A549 (cell line): ENCODE data around the gene AWAT1. TPM values are rescaled to one million over a fixed set of nuclear protein-coding genes. Genes with fewer than 3 reads are reported as not detected.
A peak's percentile ranks its signal among the peaks of the same experiment; 100 is the strongest.
"Not testable (repeated sequence)": the region's sequence is repeated elsewhere in the genome, so short reads cannot be mapped to it uniquely, and the experiment has no call there.

Experiments
- ATAC-seq, 2 experiments: fragments of 200-7000 bp in 1 of 2; fragments of >200 bp in 1 of 2; cut with Nextera tagmentation in 1 of 2; cut with Tn5 transposase in 1 of 2; 3 replicates each; pipeline versions ENCODE4 v1.8.0 to v1.9.1; 2018 to 2020; ENCODE audit warnings: mild to moderate bottlenecking in 1 of 2, moderate library complexity in 1 of 2
- CTCF ChIA-PET: fragments of 300-600 bp; sonication (Branson Sonifier 250); formaldehyde crosslinking; extraction: SDS; loops from one replicate; lab custom pipeline; 2021; ENCODE audit warnings: antibody characterized with exemption, inconsistent platforms; lab: Yijun Ruan, JAX
- POLR2A ChIA-PET: fragments of 350-600 bp; formaldehyde crosslinking; extraction: SDS; loops from one replicate; lab custom pipeline; 2021; ENCODE audit warnings: antibody characterized with exemption, inconsistent platforms; lab: Yijun Ruan, JAX
- DNase-seq, 2 experiments: peaks; one replicate each; pipeline versions ENCODE4 v3.0.0 to v3.0.0-alpha.2; 2011 to 2016; ENCODE audit warnings: low read depth in 1 of 2, low spot score in 1 of 2
- FAIRE-seq: peaks from 2 replicates; lab custom pipeline; 2011; peaks lifted over from hg19 to GRCh38; lab: Jason Lieb, UNC
- H3K27ac ChIP-seq, 2 experiments: fragments of >200 bp; sonication (Bioruptor Twin); formaldehyde crosslinking; 3 replicates each; pipeline ENCODE4 v1.5.1; 2016 to 2017
- H3K4me1 ChIP-seq: fragments of >200 bp; sonication (Bioruptor Twin); formaldehyde crosslinking; 3 replicates; pipeline ENCODE4 v1.6.1; 2016
- H3K4me2 ChIP-seq: fragments of >200 bp; sonication (Bioruptor Twin); formaldehyde crosslinking; 3 replicates; pipeline ENCODE4 v1.6.1; 2016
- H3K4me3 ChIP-seq: fragments of >200 bp; sonication (Bioruptor Twin); formaldehyde crosslinking; 3 replicates; pipeline ENCODE4 v1.5.1; 2016
- H3K9me3 ChIP-seq: fragments of >200 bp; sonication (Bioruptor Twin); formaldehyde crosslinking; 3 replicates; pipeline ENCODE4 v1.6.1; 2016
- CBX8 ChIP-seq: fragments of 200-600 bp; sonication (generic); IDR thresholded peaks from 2 replicates; pipeline ENCODE4 v1.6.1; 2016
- CEBPB ChIP-seq, 2 experiments: fragments of >200 bp in 1 of 2; sonication (Bioruptor Twin) in 1 of 2; formaldehyde crosslinking in 1 of 2; IDR thresholded peaks; 2 replicates each; pipeline ENCODE4 v1.6.1; 2012 to 2016
- EP300 ChIP-seq, 2 experiments: fragments of >200 bp; sonication (Bioruptor Twin); formaldehyde crosslinking; IDR thresholded peaks; 2 replicates in 1 of 2; 3 replicates in 1 of 2; pipeline ENCODE4 v1.6.1; 2016 to 2017
- HOXA7 ChIP-seq: fragments of 250-450 bp; sonication (Bioruptor Pico); IDR thresholded peaks from 2 replicates; pipeline ENCODE4 v1.5.0; 2020; ENCODE audit warnings: mild to moderate bottlenecking, moderate library complexity
- KDM1A ChIP-seq: fragments of 200-600 bp; sonication (generic); IDR thresholded peaks from 2 replicates; pipeline ENCODE4 v1.6.1; 2016; ENCODE audit warnings: low read depth, mild to moderate bottlenecking
- MYC ChIP-seq: IDR thresholded peaks from 2 replicates; pipeline ENCODE4 v1.6.1; 2012; ENCODE audit warnings: mild to moderate bottlenecking, inconsistent platforms, low read length, improper control_type of control experiment, borderline replicate concordance
- NPAS2 ChIP-seq: fragments of 250-450 bp; sonication (Bioruptor Pico); IDR thresholded peaks from 2 replicates; pipeline ENCODE4 v1.8.0; 2022; ENCODE audit warnings: mild to moderate bottlenecking, moderate library complexity, borderline replicate concordance
- NR3C1 ChIP-seq: fragments of >200 bp; sonication (Bioruptor Twin); formaldehyde crosslinking; IDR thresholded peaks from 3 replicates; pipeline ENCODE4 v1.6.1; 2017
- POLR2A ChIP-seq: IDR thresholded peaks from 2 replicates; pipeline ENCODE4 v1.6.1; 2012; ENCODE audit warnings: mild to moderate bottlenecking, low read length
- POLR2AphosphoS2 ChIP-seq: conservative IDR thresholded peaks from 2 replicates; pipeline ENCODE4 v1.6.1; 2012; ENCODE audit warnings: low read length, improper control_type of control experiment, inconsistent platforms
- RAD21 ChIP-seq, 2 experiments: fragments of >200 bp in 1 of 2; sonication (Bioruptor Twin) in 1 of 2; formaldehyde crosslinking in 1 of 2; IDR thresholded peaks in 1 of 2; conservative IDR thresholded peaks in 1 of 2; 2 replicates in 1 of 2; 3 replicates in 1 of 2; pipeline ENCODE4 v1.6.1; 2012 to 2018; ENCODE audit warnings: inconsistent platforms in 1 of 2
- RNF2 ChIP-seq: fragments of 200-600 bp; sonication (generic); IDR thresholded peaks from 2 replicates; pipeline ENCODE4 v1.6.1; 2016; ENCODE audit warnings: low read depth, mild to moderate bottlenecking, antibody characterized with exemption, moderate library complexity, borderline replicate concordance
- SMC3 ChIP-seq: fragments of >200 bp; sonication (Bioruptor Twin); formaldehyde crosslinking; IDR thresholded peaks from 3 replicates; pipeline ENCODE4 v1.6.1; 2018; ENCODE audit warnings: inconsistent platforms
- SREBF2 ChIP-seq: fragments of 450-650 bp; IDR thresholded peaks from 2 replicates; pipeline ENCODE4 v1.6.1; 2014; ENCODE audit warnings: mild to moderate bottlenecking, moderate library complexity
- TFCP2L1 ChIP-seq: fragments of 250-450 bp; sonication (Bioruptor Pico); IDR thresholded peaks from 2 replicates; pipeline ENCODE4 v1.5.0; 2021; ENCODE audit warnings: mild to moderate bottlenecking
- ZSCAN20 ChIP-seq: fragments of 250-450 bp; sonication (Bioruptor Pico); IDR thresholded peaks from 2 replicates; pipeline ENCODE4 v1.8.0; 2022; ENCODE audit warnings: mild to moderate bottlenecking, moderate library complexity
- WGBS: methylation state at CpG from one replicate; pipeline ENCODE4 v1.1.6; 2017; ENCODE audit errors: missing lambda C conversion rate; 5-methylcytosine and 5-hydroxymethylcytosine counted together
- polyA plus RNA-seq, 4 experiments: library from polyadenylated mRNA; depleted of rRNA in 3 of 4; stranded (reverse); fragments of >200 nt; fragmentation: RNase III in 1 of 4; extraction: RNeasy Plus Mini Kit Qiagen cat#74134 plus additional on column Dnase treatment in 1 of 4; gene quantifications; 2 replicates in 3 of 4; 3 replicates in 1 of 4; pipeline ENCODE4 v1.2.3, GENCODE V29; 2011 to 2017
- TF ChIP-seq, protein P1 (sequence below): fragments of >200 bp; sonication (Bioruptor Twin); formaldehyde crosslinking; IDR thresholded peaks from 3 replicates; pipeline ENCODE4 v1.5.1; 2016
- TF ChIP-seq, protein P2 (sequence below): fragments of 200-600 bp; sonication (generic); IDR thresholded peaks from 2 replicates; pipeline ENCODE4 v1.6.1; 2016; ENCODE audit warnings: antibody characterized with exemption, mild to moderate bottlenecking, moderate library complexity
- TF ChIP-seq, protein P3 (sequence below): fragments of 150-350 bp; IDR thresholded peaks from 2 replicates; pipeline ENCODE4 v1.6.1; 2014; ENCODE audit warnings: low read depth, mild to moderate bottlenecking, low read length
- TF ChIP-seq, protein P4 (sequence below): IDR thresholded peaks from 2 replicates; pipeline ENCODE4 v1.6.1; 2012
- TF ChIP-seq, protein P5 (sequence below): IDR thresholded peaks from 2 replicates; pipeline ENCODE4 v1.6.1; 2012

Gene AWAT1
- polyA plus RNA-seq, 2 of the 4 experiments (the other 2 are of a cell fraction): not detected

DNA sequence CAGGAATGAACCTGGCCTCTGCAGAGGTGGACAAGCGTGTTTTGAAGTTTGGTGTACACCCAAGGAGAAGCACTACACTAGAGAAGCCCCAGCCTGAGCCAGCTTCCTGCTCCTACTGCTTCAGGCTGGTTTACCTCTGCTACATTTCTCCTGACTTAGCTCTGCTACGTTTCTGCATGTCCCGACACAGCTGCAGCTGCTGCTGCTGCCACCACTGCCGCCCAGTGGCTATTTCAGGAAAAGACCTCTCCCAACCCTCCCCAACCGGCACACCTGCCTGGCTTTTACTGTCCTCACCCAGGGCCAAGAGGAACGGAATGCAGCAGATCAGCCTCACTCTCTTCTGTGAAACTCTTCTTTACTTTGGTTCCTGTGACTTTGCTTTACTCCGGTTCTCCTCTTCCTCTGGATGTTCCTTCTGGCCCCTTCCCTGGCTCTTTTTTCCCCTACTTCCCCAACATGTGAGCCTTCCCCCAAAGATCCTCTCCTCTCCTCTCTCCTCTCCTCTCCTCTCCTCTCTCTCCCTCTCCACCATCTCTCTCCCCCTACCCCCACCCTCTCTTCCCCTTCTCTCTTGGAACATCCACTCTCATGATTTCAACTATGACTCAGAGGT lies 28.6 kb downstream of the AWAT1 start:
- FAIRE-seq (peak; percentile 91), ATAC-seq (peak; percentile 91 to 96), DNase-seq (peak; percentile 42 to 56)
- no peaks in the 10 kb centered on the region for H3K4me1 ChIP-seq
- CTCF ChIA-PET: interaction anchor here (0.6 to 2.2 kb wide), 6 partner anchors 11 to 130 kb away, joined by 3 to 10 read pairs (median 4); partner anchors contain the start of gene IGBP1
- H3K4me3 ChIP-seq: no peak overlapping the region
- H3K27ac ChIP-seq: no peak overlapping the region
- POLR2A ChIA-PET: interaction anchor here (1.1 kb wide), 1 partner anchor 129 kb away, joined by 3 read pairs; the partner anchor contains the start of gene IGBP1
- H3K4me2 ChIP-seq: no peak overlapping the region
- no peaks in the 10 kb centered on the region for H3K9me3 ChIP-seq
- TF ChIP-seq SMC3 (peak; percentile 67), EP300 (IDR thresholded peaks at IDR 0.05) (no peak), SREBF2 (no peak), RAD21 (conservative IDR thresholded peaks at IDR 0.05 in 1 of 2, IDR thresholded peaks at IDR 0.05 in 1 of 2) (peak; percentile 60 to 67), NR3C1 (no peak)
- TF ChIP-seq, protein P1, sequence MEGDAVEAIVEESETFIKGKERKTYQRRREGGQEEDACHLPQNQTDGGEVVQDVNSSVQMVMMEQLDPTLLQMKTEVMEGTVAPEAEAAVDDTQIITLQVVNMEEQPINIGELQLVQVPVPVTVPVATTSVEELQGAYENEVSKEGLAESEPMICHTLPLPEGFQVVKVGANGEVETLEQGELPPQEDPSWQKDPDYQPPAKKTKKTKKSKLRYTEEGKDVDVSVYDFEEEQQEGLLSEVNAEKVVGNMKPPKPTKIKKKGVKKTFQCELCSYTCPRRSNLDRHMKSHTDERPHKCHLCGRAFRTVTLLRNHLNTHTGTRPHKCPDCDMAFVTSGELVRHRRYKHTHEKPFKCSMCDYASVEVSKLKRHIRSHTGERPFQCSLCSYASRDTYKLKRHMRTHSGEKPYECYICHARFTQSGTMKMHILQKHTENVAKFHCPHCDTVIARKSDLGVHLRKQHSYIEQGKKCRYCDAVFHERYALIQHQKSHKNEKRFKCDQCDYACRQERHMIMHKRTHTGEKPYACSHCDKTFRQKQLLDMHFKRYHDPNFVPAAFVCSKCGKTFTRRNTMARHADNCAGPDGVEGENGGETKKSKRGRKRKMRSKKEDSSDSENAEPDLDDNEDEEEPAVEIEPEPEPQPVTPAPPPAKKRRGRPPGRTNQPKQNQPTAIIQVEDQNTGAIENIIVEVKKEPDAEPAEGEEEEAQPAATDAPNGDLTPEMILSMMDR: peak; percentile 42
- WGBS: 10% methylated on average over 7 of the region's 7 CpGs

DNA sequence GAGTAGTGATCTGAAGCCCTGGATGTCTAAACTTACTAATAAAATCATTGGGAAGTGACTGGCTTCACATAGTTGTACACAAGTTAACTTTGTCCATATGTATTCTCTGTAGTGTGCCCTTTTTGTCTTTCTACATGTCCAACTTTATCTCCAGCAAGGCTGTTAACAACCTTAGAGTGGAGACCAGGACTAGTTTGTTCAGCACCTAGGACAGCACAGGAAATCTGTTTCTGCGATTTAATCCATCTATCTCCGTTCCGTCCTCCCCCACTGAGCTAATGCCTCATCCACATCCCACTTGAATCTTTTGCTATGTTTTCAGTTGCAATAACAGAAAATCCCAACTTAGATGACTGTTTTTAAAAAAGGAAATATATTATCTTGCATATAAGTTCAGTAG lies 30.3 kb downstream of the AWAT1 start:
- H3K27ac ChIP-seq: no peak overlapping the region
- ChIA-PET CTCF (interaction anchor here (1.1 kb wide), 1 partner anchor 14 kb away, joined by 3 read pairs; no protein-coding TSS in a partner anchor), POLR2A (no interaction called here)
- DNase-seq: no peak
- 71% methylated on average over 3 of the region's 3 CpGs for WGBS
- H3K4me2 ChIP-seq: no peak overlapping the region
- no peaks in the 10 kb centered on the region for H3K4me1 ChIP-seq
- no peak for TF ChIP-seq RNF2
- TF ChIP-seq, protein P2, sequence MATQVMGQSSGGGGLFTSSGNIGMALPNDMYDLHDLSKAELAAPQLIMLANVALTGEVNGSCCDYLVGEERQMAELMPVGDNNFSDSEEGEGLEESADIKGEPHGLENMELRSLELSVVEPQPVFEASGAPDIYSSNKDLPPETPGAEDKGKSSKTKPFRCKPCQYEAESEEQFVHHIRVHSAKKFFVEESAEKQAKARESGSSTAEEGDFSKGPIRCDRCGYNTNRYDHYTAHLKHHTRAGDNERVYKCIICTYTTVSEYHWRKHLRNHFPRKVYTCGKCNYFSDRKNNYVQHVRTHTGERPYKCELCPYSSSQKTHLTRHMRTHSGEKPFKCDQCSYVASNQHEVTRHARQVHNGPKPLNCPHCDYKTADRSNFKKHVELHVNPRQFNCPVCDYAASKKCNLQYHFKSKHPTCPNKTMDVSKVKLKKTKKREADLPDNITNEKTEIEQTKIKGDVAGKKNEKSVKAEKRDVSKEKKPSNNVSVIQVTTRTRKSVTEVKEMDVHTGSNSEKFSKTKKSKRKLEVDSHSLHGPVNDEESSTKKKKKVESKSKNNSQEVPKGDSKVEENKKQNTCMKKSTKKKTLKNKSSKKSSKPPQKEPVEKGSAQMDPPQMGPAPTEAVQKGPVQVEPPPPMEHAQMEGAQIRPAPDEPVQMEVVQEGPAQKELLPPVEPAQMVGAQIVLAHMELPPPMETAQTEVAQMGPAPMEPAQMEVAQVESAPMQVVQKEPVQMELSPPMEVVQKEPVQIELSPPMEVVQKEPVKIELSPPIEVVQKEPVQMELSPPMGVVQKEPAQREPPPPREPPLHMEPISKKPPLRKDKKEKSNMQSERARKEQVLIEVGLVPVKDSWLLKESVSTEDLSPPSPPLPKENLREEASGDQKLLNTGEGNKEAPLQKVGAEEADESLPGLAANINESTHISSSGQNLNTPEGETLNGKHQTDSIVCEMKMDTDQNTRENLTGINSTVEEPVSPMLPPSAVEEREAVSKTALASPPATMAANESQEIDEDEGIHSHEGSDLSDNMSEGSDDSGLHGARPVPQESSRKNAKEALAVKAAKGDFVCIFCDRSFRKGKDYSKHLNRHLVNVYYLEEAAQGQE: peak; percentile 78; the same call in 1 of the 2 replicates
- no peak for TF ChIP-seq NR3C1
- no peak for TF ChIP-seq SREBF2
- TF ChIP-seq CBX8: no peak
- no peak for TF ChIP-seq POLR2A
- TF ChIP-seq, protein P3, sequence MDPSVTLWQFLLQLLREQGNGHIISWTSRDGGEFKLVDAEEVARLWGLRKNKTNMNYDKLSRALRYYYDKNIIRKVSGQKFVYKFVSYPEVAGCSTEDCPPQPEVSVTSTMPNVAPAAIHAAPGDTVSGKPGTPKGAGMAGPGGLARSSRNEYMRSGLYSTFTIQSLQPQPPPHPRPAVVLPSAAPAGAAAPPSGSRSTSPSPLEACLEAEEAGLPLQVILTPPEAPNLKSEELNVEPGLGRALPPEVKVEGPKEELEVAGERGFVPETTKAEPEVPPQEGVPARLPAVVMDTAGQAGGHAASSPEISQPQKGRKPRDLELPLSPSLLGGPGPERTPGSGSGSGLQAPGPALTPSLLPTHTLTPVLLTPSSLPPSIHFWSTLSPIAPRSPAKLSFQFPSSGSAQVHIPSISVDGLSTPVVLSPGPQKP: no peak
- FAIRE-seq: no peak
- no peaks in the 10 kb centered on the region for H3K9me3 ChIP-seq
- ATAC-seq: no peak
- H3K4me3 ChIP-seq: no peak overlapping the region

DNA sequence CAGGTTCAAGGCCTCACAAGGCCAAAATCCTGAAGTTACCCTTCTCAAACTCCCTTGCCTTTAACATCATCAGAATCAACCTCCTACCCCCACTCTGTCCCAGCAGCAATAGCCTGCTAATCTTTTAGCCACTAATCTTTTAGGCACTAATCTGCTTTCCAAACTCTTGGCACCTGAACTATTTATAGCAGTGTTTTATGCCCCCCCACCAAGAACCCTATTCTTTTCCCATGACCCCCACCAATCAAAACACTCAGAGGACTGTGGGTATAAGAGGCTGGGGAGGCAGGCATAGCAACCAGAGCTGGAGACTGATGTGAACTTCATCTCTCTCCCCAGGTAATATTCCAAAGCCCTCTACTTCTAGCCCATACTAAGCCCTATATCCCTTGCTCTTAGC lies 33.6 kb downstream of the AWAT1 start, which contains the start of gene ARR3:
Gene ARR3, plus strand, starts transcription at position 301 of the 400 bp plus-strand sequence. CDS start 1,052 bp downstream, outside the sequence.
- POLR2A ChIA-PET: no interaction called here
- FAIRE-seq: no peak
- H3K27ac ChIP-seq: no peak within 1 kb of the TSS
- ATAC-seq: no peak
- H3K4me3 ChIP-seq: no peak within 1 kb of the TSS
- H3K9me3 ChIP-seq: no peaks in the 10 kb centered on the region
- CTCF ChIA-PET: interaction anchor here (1.3 to 1.4 kb wide), 2 partner anchors 71 to 135 kb away, joined by 3 to 4 read pairs; partner anchors contain the start of gene IGBP1
- TF ChIP-seq KDM1A (no peak), NPAS2 (CRISPR knock-in tag) (no peak), HOXA7 (CRISPR knock-in tag) (no peak), SMC3 (no peak), POLR2AphosphoS2 (no peak), CEBPB (IDR thresholded peaks at IDR 0.05) (no peak), ZSCAN20 (CRISPR knock-in tag) (no peak), TFCP2L1 (CRISPR knock-in tag) (no peak), MYC (no peak)
- TF ChIP-seq, protein P4, sequence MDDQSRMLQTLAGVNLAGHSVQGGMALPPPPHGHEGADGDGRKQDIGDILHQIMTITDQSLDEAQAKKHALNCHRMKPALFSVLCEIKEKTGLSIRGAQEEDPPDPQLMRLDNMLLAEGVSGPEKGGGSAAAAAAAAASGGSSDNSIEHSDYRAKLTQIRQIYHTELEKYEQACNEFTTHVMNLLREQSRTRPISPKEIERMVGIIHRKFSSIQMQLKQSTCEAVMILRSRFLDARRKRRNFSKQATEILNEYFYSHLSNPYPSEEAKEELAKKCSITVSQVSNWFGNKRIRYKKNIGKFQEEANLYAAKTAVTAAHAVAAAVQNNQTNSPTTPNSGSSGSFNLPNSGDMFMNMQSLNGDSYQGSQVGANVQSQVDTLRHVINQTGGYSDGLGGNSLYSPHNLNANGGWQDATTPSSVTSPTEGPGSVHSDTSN: no peak
- TF ChIP-seq, protein P5, sequence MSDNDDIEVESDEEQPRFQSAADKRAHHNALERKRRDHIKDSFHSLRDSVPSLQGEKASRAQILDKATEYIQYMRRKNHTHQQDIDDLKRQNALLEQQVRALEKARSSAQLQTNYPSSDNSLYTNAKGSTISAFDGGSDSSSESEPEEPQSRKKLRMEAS: no peak
- H3K4me2 ChIP-seq: no peak within 1 kb of the TSS
- DNase-seq: no peak
- H3K4me1 ChIP-seq: no peaks in the 10 kb centered on the region

DNA sequence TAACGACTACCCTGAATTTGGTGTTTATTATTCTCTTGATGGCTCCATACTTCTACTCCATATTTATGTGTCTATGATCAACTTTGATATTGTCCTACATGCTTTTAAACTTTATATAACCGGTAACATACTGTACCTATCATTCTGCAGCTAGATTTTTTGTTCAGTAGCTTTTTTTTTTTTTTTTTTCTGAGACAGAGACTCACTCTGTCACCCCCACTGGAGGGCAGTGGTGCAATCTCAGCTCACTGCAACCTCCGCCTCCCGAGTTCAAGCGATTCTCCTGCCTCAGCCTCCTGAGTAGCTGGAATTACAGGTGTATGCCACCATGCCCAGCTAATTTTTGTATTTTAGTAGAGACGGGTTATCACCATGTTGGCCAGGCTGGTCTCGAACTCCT lies 39.6 kb downstream of the AWAT1 start:
- H3K27ac ChIP-seq, H3K9me3 ChIP-seq, H3K4me3 ChIP-seq, H3K4me1 ChIP-seq, H3K4me2 ChIP-seq, DNase-seq, POLR2A ChIA-PET, ATAC-seq, FAIRE-seq: not testable (repeated sequence)
- CTCF ChIA-PET: interaction anchor here (0.6 to 1.0 kb wide), 2 partner anchors 10 to 21 kb away, joined by 3 to 5 read pairs; no protein-coding TSS in a partner anchor
- WGBS: 67% methylated on average over 7 of the region's 7 CpGs
